Raji (cell line): ENCODE data around the gene DGKQ.

Experiments
- POLR2A ChIP-seq: IDR thresholded peaks from 2 replicates; pipeline ENCODE4 v1.6.1; 2011; ENCODE audit warnings: low read depth, low read length, control low read depth; ENCODE audit not compliant: insufficient read depth

Gene DGKQ

GRCh38 chr4:963276-964225 lies 9.8 kb downstream of the DGKQ start:
- no peak for TF ChIP-seq POLR2A

- no peak for TF ChIP-seq POLR2A
These were observed 10.8 kb downstream of the DGKQ start for GRCh38 chr4:962231-963208.

- no peak for TF ChIP-seq POLR2A
These were observed 11.8 kb downstream of the DGKQ start for GRCh38 chr4:961351-962230.

DNA sequence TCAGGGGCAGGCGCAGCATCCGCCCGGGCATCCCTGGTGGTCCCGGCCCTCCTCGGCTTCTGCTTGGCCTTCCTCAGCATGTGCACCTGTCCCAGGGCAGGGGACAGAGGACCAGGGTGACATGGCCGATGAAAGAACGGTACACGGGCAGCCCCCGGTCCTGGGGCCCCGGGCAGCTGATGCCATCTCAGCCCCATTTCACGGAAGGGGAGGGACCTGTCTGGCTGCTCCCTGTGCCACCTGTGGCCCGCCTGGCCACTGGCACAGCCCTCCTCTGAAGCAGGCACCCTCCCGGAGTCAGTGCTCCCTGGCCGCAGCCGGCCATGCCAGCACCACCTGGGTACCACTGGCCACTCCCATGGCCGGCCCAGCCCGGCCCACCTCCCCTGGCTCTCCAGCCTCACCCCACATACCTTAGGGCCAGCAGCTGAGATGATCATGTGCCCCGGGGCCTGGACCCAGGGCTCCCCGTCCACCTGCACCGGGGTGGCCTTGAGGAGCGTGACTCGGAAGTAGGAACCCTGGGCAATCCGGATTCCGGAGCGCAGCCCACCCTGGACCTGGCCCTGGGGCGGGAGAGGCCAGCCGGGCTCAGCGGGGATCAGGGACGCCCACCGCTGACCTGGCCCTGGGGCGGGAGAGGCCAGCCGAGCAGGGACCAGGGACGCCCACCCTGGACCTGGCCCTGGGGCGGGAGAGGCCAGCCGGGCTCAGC lies 12.6 kb downstream of the DGKQ start:
- no peak for TF ChIP-seq POLR2A

DNA sequence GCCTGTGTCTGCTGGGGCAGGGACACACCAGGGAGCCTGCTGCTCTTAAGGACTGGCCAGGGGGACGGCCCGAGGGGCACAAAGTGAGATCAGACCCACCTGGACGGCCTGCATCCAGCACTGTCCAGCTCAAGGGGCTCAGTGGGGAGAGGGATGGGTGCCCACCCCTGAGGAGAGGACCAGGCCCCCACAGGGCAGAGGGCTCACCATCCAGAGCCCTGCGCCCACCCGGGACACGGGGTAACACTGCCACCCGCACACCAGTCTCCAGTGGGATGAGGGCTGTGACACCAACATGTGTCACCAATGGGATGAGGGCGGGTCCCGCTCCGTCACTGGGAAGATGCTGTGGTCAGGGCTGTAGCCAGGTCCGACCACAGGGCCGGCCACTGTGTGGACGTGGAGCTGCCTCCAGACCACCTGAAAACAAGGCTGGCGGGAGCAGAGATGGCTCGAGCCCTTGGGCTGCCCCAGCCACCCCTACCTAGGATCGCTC lies 13.2 kb downstream of the DGKQ start:
- no peak for TF ChIP-seq POLR2A

DNA sequence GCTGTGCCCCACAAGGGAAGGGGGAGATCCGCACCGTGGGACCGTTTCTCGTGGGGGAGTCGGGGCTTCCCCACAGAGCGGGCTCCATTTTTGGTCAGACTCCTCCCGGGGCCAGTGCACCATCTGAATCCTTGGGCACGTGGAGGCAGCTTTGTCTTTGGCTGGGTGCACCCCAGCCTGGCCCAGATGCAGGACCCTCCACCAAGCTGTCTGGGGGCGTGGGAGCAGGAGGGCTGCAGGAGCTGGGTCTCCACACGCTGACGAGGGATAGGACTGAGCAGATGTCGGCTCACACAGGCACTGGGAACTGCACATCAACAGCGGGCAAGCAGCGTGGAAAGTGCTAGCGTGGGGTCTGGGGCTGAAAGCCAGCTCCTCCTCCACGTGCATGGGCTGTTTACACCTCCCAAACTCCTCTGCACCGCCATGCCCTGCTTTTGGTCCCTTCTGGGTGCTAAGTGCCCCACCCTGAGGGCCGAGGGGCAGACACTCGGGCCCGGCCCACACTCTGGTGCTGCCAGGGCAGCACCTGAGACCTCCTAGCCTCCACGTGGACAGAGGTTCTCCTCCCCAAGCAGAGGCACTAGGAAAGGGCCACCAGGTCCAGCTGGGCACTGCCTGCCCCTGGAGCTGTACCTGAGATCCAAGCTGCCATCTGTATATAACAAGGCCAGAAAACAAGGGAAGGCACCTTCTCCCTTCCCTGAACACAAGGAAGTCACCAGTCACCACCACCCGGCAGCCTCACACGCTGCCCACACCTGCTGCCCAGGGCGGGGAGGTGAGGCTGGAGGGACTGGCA lies 13.8 kb downstream of the DGKQ start:
- TF ChIP-seq POLR2A = no peak

- no peak for TF ChIP-seq POLR2A
These were observed 14.6 kb downstream of the DGKQ start for GRCh38 chr4:958696-959337.

DNA sequence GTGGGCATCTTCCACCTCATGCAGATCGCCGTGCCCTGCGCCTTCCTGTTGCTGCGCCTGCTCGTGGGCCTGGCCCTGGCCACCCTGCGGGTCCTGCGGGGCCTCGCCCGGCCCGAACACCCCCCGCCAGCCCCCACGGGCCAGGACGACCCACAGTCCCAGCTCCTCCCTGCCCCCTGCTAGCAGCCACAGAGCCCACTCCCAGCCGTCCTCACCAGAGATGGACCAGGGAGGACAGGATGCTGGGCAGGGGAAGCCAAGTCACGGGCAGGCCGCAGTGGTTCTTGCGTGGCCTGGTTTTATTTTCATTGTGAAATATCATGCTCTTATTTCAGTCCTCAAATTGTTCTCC lies 15.1 kb downstream of the DGKQ start:
- no peak for TF ChIP-seq POLR2A

- no peak for TF ChIP-seq POLR2A
These were observed 15.6 kb downstream of the DGKQ start for GRCh38 chr4:957581-958313.

GRCh38 chr4:957231-957580 lies 16.2 kb downstream of the DGKQ start:
- no peak for TF ChIP-seq POLR2A

- no peak for TF ChIP-seq POLR2A
These were observed 16.7 kb downstream of the DGKQ start for GRCh38 chr4:956531-957230.
